Skeletal muscle satellite cell (primary cell): ENCODE measurements around the gene EPSTI1.
A peak's percentile ranks its signal among the peaks of the same experiment; 100 is the strongest.

ENCODE experiments used
- H3K27me3 ChIP-seq: 2 replicates; pipeline ENCODE4 v1.7.0; 2013; ENCODE audit warnings: low read length; ENCODE audit not compliant: control insufficient read depth, insufficient read depth
- H3K36me3 ChIP-seq: 2 replicates; pipeline ENCODE4 v1.7.0; 2013; ENCODE audit warnings: mild to moderate bottlenecking, control low read depth, low read length; ENCODE audit not compliant: insufficient read depth
- H3K4me1 ChIP-seq: 2 replicates; pipeline ENCODE4 v1.7.0; 2013; ENCODE audit warnings: low read length; ENCODE audit not compliant: control insufficient read depth, insufficient read depth
- H3K4me2 ChIP-seq: 2 replicates; pipeline ENCODE4 v1.7.0; 2013; ENCODE audit warnings: mild to moderate bottlenecking, low read length
- H3K4me3 ChIP-seq: 2 replicates; pipeline ENCODE4 v1.7.0; 2013; ENCODE audit warnings: low read length
- H3K9ac ChIP-seq: 2 replicates; pipeline ENCODE4 v1.7.0; 2013; ENCODE audit warnings: mild to moderate bottlenecking, low read depth, low read length, moderate library complexity
- H3K9me3 ChIP-seq: replicated peaks from 2 replicates; pipeline ENCODE4 v1.7.0; 2013; ENCODE audit warnings: mild to moderate bottlenecking, control low read depth, low read length

The EPSTI1 gene

DNA sequence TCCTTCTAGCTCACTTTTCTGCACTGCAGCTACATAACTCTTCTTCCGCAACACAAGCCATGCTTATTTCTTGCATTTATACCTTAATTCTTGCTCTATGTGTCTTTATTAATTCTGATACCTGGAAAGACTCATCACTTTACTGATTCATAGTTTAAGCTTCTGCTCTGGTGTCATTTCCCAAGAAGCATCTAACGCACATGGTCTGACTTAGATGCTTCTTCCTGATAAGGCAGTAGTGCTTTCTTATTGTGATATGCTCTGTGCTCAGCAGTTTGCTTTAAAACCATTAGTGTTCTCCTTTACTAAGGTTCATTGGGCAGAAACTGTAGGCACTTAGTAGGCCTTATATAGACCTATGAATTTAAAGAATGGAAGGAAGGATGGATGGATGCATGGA is 66.4 kb downstream of the EPSTI1 start:
- H3K36me3 ChIP-seq = no peaks in the 10 kb centered on the region
- H3K4me2 ChIP-seq = no peak overlapping the region
- H3K27me3 ChIP-seq = no peaks in the 10 kb centered on the region
- H3K9ac ChIP-seq = no peak overlapping the region
- no peak overlapping the region for H3K4me3 ChIP-seq
- H3K9me3 ChIP-seq = no peaks in the 10 kb centered on the region
- H3K4me1 ChIP-seq = peaks cover 3% of the 10 kb centered on the region

DNA sequence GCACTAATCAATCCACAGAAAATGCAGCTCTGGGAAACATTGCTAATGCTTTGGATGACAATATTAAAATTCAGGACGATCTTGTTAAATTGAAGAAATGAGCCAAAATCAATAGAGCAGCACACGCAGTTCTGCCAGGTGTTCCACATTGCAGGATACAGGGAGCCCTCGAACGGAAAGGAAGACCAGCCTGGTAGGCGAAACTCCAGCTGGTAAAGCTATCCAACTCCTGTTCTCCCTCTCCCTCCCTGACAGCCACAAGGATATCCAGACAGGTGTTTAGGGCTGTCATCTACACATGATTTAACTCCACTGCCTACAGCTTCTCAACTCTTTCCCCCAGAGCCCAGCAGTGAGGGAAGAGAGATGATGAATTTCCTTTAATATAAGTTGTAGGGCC is 67.7 kb downstream of the EPSTI1 start:
- peaks cover 3% of the 10 kb centered on the region for H3K4me1 ChIP-seq
- H3K9me3 ChIP-seq = no peaks in the 10 kb centered on the region
- no peaks in the 10 kb centered on the region for H3K36me3 ChIP-seq
- H3K27me3 ChIP-seq = no peaks in the 10 kb centered on the region
- H3K4me3 ChIP-seq = no peak overlapping the region
- no peak overlapping the region for H3K4me2 ChIP-seq
- H3K9ac ChIP-seq = no peak overlapping the region

DNA sequence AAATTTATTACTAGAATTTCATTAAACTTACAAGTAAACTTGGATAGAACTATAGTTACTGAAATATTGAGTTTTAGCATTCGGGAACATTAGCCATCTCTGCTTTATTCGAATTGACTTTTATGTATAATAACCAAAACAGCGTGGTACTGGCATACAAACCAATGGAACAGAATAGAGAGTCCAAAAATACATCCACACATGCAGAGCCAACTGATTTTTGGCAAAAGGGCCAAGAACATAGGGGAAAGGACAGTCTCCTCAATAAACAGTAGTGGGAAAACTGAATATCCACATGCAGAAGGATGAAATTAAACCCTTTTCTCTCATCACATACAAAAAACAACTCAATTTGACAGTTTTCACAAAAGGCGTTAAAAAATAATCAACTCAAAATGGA is 84.3 kb downstream of the EPSTI1 start:
- Histone ChIP-seq H3K4me3 (no peak overlapping the region), H3K27me3 (no peaks in the 10 kb centered on the region), H3K4me2 (no peak overlapping the region), H3K36me3 (no peaks in the 10 kb centered on the region), H3K4me1 (no peaks in the 10 kb centered on the region), H3K9me3 (no peaks in the 10 kb centered on the region), H3K9ac (no peak overlapping the region)

DNA sequence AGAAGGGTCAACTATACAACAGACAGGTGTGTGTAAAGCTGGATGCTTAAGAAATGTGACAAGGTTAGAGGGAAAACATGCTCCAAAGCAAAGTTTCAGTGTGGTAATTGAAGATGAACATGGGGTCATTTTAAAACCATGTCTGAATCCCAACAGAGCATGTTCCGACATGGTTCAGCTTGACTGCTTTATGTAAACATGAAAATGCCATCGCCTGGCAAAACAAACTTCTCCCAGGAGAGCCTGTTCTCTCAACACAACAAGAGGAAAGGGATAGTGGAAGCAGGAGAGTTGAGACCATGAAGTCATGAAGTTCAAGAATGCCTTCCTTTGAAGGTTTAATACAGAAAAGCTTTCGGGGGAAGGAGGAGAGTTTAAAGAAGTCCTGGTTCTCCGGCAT is 85.8 kb downstream of the EPSTI1 start:
- Histone ChIP-seq H3K27me3 (no peaks in the 10 kb centered on the region), H3K36me3 (no peaks in the 10 kb centered on the region), H3K4me1 (no peaks in the 10 kb centered on the region), H3K9me3 (no peaks in the 10 kb centered on the region), H3K4me2 (no peak overlapping the region), H3K4me3 (no peak overlapping the region), H3K9ac (no peak overlapping the region)

DNA sequence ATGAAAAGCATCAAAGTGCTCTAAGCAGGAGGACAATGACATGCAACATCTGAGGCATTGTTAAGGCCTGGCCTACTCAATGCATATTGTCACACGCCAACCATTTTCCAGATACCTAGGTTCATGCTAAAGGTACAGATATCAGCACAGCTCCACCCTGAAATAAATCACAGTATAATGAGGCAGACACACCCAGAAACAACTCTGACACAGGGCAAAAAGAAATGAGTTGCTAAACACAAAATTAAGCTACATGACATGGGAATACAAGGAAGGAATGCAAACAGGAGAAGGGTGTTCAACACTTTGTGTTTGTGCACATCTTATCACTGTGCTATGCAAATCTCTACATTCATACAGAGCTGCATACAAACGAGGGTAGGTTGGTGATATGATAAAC is 86.5 kb downstream of the EPSTI1 start:
- no peaks in the 10 kb centered on the region for H3K36me3 ChIP-seq
- no peaks in the 10 kb centered on the region for H3K4me1 ChIP-seq
- no peaks in the 10 kb centered on the region for H3K9me3 ChIP-seq
- no peaks in the 10 kb centered on the region for H3K27me3 ChIP-seq
- no peak overlapping the region for H3K4me2 ChIP-seq
- H3K4me3 ChIP-seq = no peak overlapping the region
- no peak overlapping the region for H3K9ac ChIP-seq

DNA sequence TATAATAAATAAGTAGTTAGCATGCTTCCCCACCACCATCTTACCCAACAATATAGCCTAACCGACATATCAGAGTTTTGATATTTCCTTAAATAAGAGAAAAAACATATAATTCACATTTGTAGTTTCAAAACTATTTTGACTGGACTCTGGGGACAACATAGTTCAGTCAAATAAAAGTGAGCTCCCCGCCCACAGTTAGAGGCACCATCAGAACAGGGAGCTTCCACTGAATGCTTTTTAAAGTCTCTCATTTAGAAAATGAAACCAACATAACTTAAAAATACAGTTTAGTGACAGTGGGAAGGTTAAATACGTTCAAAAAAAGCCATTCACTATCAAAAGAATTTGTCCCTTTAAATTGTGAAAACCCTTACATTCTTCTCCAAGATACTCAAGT is 92.8 kb downstream of the EPSTI1 start:
- H3K4me2 ChIP-seq = no peak overlapping the region
- no peaks in the 10 kb centered on the region for H3K36me3 ChIP-seq
- no peak overlapping the region for H3K4me3 ChIP-seq
- H3K4me1 ChIP-seq = peaks cover 12% of the 10 kb centered on the region
- H3K27me3 ChIP-seq = no peaks in the 10 kb centered on the region
- no peaks in the 10 kb centered on the region for H3K9me3 ChIP-seq
- H3K9ac ChIP-seq = no peak overlapping the region

DNA sequence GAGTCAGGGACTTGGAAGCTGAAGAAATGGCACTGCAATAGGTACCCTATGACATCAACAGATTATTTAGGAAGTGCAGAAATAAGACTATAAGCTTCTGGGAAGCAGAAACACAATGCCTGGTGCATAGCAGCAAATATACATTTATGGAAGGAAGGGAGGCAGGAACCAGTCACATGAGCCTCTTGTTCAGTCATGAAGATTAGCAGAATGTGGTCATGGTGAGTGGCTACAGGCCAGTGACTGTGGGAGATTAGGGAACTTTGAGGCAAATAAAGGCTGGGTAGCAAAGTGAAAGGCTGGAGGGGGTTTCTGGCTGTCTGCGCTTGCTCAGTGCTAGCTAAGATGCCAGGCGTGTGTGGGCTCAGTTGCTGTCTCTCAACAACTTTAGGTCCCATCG is 96.3 kb downstream of the EPSTI1 start:
- H3K27me3 ChIP-seq = no peaks in the 10 kb centered on the region
- H3K9ac ChIP-seq = no peak overlapping the region
- H3K9me3 ChIP-seq = no peaks in the 10 kb centered on the region
- peaks cover 35% of the 10 kb centered on the region for H3K4me1 ChIP-seq
- H3K4me3 ChIP-seq = no peak overlapping the region
- H3K36me3 ChIP-seq = no peaks in the 10 kb centered on the region
- no peak overlapping the region for H3K4me2 ChIP-seq

DNA sequence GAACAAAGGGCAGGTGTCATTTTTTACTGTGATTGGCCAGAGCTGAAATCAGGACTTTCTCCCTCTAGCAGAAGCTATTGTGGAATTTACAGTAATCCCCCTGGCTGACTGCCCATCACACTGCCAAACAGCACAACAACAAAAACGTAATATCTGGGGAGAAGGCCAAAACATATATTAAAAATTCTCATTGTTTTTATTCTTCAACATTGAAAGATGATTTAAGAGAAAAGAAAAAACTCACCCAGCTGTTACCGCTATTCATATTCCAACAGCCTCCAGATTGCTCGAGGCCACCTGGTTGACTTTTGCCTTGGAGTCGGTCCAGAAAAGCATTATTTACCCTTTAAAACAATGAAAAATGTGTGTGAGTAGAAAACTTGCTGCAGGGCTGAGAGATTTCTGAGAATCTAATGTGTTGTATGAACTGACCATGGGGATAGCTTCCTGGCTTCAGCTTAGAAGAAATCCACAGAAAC is 97.2 kb downstream of the EPSTI1 start:
- Histone ChIP-seq H3K4me3 (no peak overlapping the region), H3K9me3 (no peaks in the 10 kb centered on the region), H3K36me3 (no peaks in the 10 kb centered on the region), H3K4me2 (peak overlapping the region; percentile 34), H3K27me3 (no peaks in the 10 kb centered on the region), H3K4me1 (peaks cover 35% of the 10 kb centered on the region), H3K9ac (no peak overlapping the region)

DNA sequence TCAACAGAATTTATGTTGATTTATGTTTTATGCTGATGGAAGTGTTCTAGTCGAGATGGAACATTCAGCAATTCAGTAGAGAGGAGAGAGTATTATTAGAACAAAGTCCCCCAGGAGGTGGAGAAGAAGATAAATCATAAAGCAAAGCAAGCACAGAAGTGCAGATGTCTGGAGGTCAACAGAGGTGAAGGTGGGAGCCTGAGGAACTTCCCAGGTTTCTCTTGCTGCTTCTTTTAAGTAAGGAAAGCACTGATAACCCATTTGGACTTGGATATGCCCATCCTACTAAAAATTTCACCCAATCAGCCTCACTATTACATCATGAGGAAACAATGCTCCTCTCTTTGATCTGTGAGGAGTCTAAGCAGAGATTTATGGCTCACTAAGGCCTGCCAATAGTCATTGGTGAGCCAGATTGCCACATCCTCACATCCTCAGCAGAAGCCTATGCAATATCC is 98.8 kb downstream of the EPSTI1 start:
- H3K4me2 ChIP-seq = peak overlapping the region; percentile 60
- peak overlapping the region; percentile 34 for H3K9ac ChIP-seq
- H3K4me3 ChIP-seq = peak overlapping the region; percentile 7
- no peaks in the 10 kb centered on the region for H3K27me3 ChIP-seq
- no peaks in the 10 kb centered on the region for H3K9me3 ChIP-seq
- H3K4me1 ChIP-seq = peaks cover 35% of the 10 kb centered on the region
- H3K36me3 ChIP-seq = no peaks in the 10 kb centered on the region

DNA sequence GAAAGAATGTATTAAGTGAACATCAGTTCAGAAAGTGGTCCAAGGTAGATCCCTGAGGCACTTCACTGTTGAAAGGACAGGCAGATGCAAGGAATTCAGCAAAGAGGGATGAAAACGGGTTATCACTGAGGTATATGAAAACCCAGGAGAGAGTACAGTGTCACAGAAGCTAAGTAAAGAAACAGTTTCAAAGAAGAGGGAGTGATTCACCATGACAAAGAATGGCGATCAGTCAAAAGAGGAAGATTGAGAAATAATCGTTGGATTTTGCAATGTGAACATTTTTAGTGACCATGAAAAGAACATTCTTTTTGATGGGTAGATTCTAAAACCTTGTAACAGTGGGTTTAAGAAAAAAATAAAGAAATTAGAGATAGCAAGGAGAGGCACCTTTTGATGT is 99.3 kb downstream of the EPSTI1 start:
- Histone ChIP-seq H3K4me2 (peak overlapping the region; percentile 60), H3K27me3 (no peaks in the 10 kb centered on the region), H3K4me3 (peak overlapping the region; percentile 7), H3K4me1 (peaks cover 35% of the 10 kb centered on the region), H3K36me3 (no peaks in the 10 kb centered on the region), H3K9me3 (no peaks in the 10 kb centered on the region), H3K9ac (peak overlapping the region; percentile 34)

DNA sequence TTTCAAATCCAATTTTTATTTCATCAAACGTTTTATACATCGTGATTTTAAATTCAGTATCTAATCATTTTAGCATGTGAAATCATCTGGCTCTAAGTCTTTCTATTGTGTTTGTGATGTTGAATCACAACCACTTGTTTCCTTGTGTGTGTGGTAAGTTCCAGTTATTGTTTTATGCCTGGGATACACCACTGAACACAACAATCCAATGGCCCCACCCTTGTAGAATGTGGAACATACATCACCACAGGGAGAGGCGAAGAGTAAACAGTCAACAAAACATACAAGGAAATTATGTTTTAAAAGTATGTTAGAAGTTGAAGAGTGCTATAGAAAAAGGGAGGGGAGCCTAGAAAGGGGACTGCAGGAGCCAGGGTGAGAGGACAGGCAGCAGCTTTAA is 100.5 kb downstream of the EPSTI1 start:
- no peak overlapping the region for H3K4me3 ChIP-seq
- no peak overlapping the region for H3K9ac ChIP-seq
- no peaks in the 10 kb centered on the region for H3K9me3 ChIP-seq
- no peaks in the 10 kb centered on the region for H3K27me3 ChIP-seq
- no peaks in the 10 kb centered on the region for H3K36me3 ChIP-seq
- H3K4me2 ChIP-seq = no peak overlapping the region
- H3K4me1 ChIP-seq = peaks cover 35% of the 10 kb centered on the region

DNA sequence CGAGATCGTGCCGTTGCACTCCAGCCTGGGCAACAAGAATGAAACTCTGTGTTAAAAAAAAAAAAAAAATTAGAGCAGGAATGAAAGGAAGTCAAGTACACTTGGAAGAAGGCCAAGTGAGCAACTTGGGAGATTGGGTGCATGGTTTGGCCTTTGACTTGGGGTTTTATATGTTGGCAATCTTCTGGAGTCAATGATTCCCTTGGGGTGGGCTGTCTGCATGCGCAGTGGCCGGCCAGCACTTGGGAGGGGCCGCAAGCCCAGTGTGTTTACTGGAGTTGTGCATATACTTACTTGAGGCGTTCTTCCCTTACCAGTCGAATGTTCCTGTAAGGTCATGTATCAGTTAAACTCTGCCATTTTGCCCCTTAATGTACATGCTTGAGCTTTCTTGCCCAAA is 106.7 kb downstream of the EPSTI1 start:
- Histone ChIP-seq H3K4me2 (no peak overlapping the region), H3K9me3 (no peaks in the 10 kb centered on the region), H3K27me3 (no peaks in the 10 kb centered on the region), H3K9ac (no peak overlapping the region), H3K4me1 (peaks cover 15% of the 10 kb centered on the region), H3K36me3 (no peaks in the 10 kb centered on the region), H3K4me3 (no peak overlapping the region)
